CD4-positive, alpha-beta T cell treated with Interleukin-21 for 1 hour (primary cell): ENCODE data around the gene LTO1.
"Not testable (repeated sequence)": the region's sequence is repeated elsewhere in the genome, so short reads cannot be mapped to it uniquely, and the experiment has no call there.

Source experiments
- DNase-seq: peaks from one replicate; pipeline ENCODE4 v3.0.0-alpha.2; 2020

Gene LTO1

DNA sequence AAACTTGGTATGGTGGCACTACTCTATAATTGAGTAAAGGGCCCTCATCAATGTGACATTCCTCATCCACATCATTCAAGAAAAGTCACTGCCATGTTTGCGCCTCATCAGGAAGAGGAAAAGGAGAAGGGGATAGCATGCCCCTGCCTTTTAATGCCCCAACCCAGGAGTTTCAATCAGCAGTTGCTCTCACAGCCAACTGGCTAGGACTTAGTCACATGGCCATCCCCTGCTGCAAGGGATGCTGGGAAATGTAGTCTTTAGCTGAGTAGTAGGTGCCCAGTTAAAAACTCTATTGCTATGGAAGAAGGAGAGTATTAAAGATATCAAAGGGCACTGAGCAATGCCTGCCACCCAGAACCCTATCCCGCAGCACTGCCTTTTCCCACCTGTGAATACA lies 45.1 kb downstream of the LTO1 start:
- DNase-seq: no peak

DNA sequence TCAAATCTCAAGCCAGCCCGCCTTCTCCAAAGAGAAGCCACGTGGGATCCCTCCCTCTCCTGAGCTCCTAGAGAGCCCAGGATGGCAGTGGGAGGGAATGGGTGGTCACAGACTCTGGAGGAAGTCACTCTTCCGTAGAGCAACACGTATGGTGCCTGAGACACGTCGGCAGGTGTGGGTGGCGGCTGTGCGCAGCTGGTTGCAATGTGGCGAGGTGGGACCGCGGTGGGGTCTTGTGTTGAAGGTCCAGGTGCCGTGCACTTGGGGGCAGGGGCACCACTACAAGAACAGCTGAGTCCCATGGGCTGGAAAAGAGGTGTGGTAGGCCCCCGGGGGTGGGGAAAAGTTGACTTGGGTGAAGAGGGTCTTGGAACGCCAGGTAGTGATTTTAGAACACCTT lies 47.6 kb downstream of the LTO1 start:
- no peak for DNase-seq

DNA sequence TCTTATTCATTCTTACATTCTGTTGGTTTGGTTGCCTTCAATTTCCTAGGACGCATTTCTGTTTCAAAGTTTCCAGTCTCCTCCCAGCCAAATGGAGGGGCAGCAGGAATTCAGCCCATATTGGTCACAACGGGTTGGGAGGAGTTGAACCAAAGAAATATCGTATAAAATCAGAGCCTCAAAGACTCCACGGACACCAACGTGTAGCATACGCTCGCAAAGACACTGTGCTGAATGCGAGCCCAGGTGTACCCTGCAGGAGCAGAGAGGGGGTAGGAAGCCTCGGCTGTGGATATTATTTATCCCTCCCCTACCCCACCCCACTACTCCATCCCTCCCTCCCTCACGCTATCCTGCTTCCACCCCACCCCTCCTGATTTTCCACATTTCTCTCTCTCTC lies 49.7 kb downstream of the LTO1 start:
- no peak for DNase-seq

DNA sequence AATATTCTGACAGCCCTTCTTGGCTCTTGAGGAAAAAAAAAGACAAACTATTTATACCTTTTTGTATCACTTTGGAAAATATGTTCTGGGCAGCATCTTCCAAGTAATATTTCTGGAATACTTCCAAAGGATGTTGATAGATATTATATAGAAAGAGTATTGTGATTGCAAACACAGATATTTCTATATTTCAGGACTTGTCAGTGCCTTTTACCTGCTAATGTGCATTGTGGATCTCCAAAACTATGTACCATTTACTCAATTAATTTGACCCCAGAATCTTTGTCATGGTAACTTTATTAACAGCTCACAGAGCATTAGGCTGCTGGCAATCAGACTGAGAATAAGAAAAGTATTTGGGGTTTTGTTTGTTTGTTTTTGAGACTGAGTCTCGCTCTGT lies 50.9 kb downstream of the LTO1 start:
- DNase-seq: no peak

DNA sequence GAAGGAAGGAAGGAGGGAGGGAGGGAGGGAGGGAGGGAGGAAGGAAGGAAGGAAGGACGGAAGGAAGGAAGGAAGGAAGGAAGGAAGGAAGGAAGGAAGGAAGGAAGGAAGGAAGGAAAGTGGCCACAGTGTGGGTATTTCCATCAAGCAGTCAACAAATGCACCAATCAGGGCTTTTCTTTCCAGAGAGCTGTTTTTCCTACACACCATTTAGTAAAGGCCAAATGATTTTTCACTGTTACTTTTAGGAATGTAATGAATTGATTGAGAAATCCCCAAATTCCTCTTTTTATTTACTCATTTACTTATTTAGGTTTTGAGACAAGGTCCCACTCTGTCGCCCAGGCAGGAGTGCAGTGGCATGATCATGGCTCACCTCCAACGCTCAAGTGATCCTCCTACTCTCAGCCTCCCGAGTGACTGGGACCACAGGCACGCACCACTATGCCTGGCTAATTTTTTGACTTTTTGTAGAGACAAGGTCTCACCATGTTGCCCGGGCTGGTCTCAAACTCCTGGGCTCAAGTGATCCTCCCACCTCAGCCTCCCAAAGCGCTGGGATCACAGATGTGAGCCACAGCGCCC lies 53.0 kb downstream of the LTO1 start:
- DNase-seq: not testable (repeated sequence)

DNA sequence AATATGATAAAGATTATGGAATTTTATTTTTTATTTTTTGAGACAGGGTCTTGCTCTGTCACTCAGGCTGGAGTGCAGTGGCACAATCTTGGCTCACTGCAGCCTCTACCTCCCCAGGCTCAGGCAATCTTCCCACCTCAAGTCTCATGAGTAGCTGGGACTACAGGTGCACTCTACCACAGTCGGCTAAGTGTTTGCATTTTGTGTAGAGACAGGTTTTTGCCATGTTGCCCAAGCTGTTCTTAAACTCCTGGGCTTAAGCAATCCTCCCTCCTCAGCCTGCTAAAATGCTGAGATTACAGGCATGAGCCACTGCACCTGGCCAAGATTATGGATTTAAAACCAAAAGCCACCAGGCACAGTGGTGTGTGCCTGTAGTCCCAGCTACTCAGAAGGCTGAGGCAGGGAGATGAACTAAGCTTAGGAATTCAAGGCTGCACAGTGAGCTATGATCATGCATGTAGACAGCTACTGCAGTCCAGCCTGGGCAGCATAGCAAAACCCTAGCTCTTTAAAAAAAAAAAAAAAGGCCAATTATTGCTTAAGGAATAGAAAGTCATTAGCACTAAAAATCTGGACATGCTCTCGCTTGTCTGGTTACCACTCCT lies 54.4 kb downstream of the LTO1 start:
- DNase-seq: no peak

DNA sequence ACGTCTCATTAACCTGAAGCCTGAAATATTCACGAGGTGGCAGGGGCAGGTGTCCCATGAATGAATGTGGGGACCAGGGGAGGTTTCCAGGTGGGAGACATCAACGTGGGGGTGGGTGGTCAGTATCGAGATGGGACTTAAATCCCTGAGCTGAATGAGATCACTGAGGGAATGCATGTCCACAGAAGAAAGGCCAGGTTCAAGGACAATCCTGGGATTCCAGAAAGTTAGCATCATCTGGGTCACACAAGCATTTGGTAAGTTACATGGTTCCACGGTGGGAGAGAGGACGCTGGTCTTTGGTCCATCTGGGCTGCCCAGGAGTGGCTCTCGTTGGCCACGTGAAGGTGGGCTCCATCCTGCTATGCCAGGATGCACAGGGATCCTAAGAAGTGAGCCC lies 56.9 kb downstream of the LTO1 start:
- DNase-seq: no peak

DNA sequence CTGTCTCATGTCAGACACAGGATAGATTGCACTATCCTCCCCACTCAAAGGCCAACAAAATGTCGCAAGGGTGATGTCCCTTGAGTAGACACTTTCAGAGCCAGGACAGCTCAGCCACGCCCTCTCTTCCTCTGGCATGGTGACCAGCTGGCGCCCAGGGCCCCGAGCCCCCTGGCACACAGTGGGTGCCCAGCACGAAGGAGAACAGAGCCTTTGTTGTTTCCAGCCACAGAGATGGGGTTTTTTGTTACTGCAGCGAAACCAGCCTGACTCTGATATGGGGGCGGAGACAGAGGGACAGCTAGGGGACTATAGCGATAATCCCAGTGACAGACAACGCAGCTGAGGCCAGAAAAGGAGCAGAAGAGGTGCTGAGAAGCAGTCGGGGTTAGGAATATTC lies 57.5 kb downstream of the LTO1 start:
- DNase-seq: no peak

DNA sequence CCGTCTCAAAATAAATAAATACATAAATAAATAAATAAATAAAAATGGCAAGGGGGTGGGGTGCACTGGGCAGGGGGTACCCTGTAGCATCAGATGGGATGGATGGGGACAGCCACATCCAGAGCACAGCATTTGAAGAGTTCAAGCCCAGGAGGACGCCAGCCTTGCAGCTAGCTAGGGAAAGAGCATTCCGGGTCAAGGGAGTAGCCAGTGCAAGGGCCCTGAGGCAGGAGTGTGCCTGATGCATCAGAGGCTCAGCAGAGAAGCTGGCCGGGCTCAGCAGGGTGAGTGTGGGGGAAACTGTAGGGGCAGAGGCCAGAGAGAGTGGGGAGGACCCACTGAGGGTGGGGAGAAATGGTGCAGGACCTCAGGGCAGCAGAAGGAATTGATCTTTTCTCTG lies 57.9 kb downstream of the LTO1 start:
- DNase-seq: no peak
